Prostate gland (tissue), 2 donors: ENCODE measurements around the gene ERC2.

Experiments
- CTCF ChIP-seq, 4 experiments: fragments of 200-600 bp in 2 of 4; fragments of 450-650 bp in 2 of 4; sonication (generic) in 2 of 4; IDR thresholded peaks; 1 replicate in 3 of 4; 2 replicates in 1 of 4; pipeline ENCODE4 v1.5.1; 2016 to 2019; ENCODE audit warnings: antibody characterized with exemption in 4 of 4, mild to moderate bottlenecking in 2 of 4, moderate library complexity in 2 of 4
- POLR2AphosphoS5 ChIP-seq: sonication (generic); formaldehyde crosslinking; IDR thresholded peaks from one replicate; pipeline ENCODE4 v1.6.1; 2017; ENCODE audit warnings: antibody characterized with exemption

DNA sequence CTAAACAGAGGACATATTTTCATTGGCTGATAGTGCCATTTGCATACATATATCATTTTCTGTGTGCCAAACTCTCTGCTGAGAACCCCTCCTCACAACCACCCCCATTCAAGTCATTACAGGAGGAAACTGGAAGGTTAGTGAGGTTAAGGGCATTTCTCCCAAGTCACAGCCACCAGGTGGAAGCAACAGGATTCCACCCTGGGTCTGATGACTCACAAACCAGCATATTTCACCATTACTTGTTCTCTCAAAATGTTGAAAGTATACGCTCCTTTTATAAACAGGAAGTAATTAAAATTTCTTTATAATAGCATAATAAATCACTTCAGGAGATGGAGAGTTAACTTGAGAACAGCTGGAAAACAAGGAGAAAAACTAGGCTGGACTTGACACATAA is 582.5 kb downstream of the ERC2 start:
- TF ChIP-seq CTCF (IDR thresholded peaks at IDR 0.05) (no peak), POLR2AphosphoS5 (no peak)
